Parathyroid adenoma (tissue), 2 donors: ENCODE results near the gene KDM5B.

Source experiments
- H2AFZ ChIP-seq: fragments of 300-600 bp; sonication (generic); one replicate; pipeline ENCODE4 v1.7.0; 2017; ENCODE audit warnings: antibody characterized with exemption, mild to moderate bottlenecking
- H3K27ac ChIP-seq: fragments of 300-600 bp; sonication (generic); one replicate; pipeline ENCODE4 v1.7.0; 2017
- H3K27me3 ChIP-seq: fragments of 300-600 bp; sonication (generic); one replicate; pipeline ENCODE4 v1.7.0; 2017; ENCODE audit warnings: low read length; ENCODE audit not compliant: control insufficient read depth, insufficient read depth
- H3K36me3 ChIP-seq: fragments of 300-600 bp; sonication (generic); one replicate; pipeline ENCODE4 v1.7.0; 2017; ENCODE audit warnings: low read length; ENCODE audit not compliant: control insufficient read depth, insufficient read depth
- H3K4me1 ChIP-seq: fragments of 300-600 bp; sonication (generic); one replicate; pipeline ENCODE4 v1.7.0; 2017; ENCODE audit warnings: control low read depth
- H3K4me2 ChIP-seq: fragments of 300-600 bp; sonication (generic); one replicate; pipeline ENCODE4 v1.7.0; 2017; ENCODE audit warnings: low read length
- H3K4me3 ChIP-seq: fragments of 300-600 bp; sonication (generic); one replicate; pipeline ENCODE4 v1.7.0; 2017; ENCODE audit warnings: low read depth, low read length
- H3K79me2 ChIP-seq: fragments of 300-600 bp; sonication (generic); one replicate; pipeline ENCODE4 v1.7.0; 2017; ENCODE audit warnings: control low read depth
- H3K9ac ChIP-seq: fragments of 300-600 bp; sonication (generic); one replicate; pipeline ENCODE4 v1.7.0; 2017; ENCODE audit warnings: mild to moderate bottlenecking
- H3K9me3 ChIP-seq: fragments of 300-600 bp; sonication (generic); one replicate; pipeline ENCODE4 v1.7.0; 2017; ENCODE audit warnings: low read length; ENCODE audit not compliant: control insufficient read depth
- CTCF ChIP-seq: fragments of 300-600 bp; sonication (generic); IDR thresholded peaks from one replicate; pipeline ENCODE4 v1.7.0; 2017; ENCODE audit warnings: antibody characterized with exemption, mild to moderate bottlenecking
- donor health status: primary hyperparathyroidism.

Gene KDM5B

GRCh38 chr1:202709276-202710041, 98.8 kb downstream of the KDM5B start:
- Histone ChIP-seq H3K79me2 (no peaks in the 10 kb centered on the region), H2AFZ (no peak overlapping the region), H3K27me3 (no peaks in the 10 kb centered on the region), H3K9ac (no peak overlapping the region), H3K4me3 (peak overlapping the region; percentile 45), H3K36me3 (no peaks in the 10 kb centered on the region), H3K4me1 (no peaks in the 10 kb centered on the region), H3K9me3 (no peaks in the 10 kb centered on the region), H3K27ac (no peak overlapping the region), H3K4me2 (peak overlapping the region; percentile 82)
- TF ChIP-seq CTCF = no peak

- H3K4me1 ChIP-seq = no peaks in the 10 kb centered on the region
- no peaks in the 10 kb centered on the region for H3K27me3 ChIP-seq
Measured at GRCh38 chr1:202708456-202709275, 99.6 kb downstream of the KDM5B start.

GRCh38 chr1:202706851-202707250, 101.4 kb downstream of the KDM5B start:
- Histone ChIP-seq H3K9me3 (no peaks in the 10 kb centered on the region), H3K79me2 (no peaks in the 10 kb centered on the region), H3K27me3 (no peaks in the 10 kb centered on the region), H3K4me3 (no peak overlapping the region), H2AFZ (no peak overlapping the region), H3K27ac (no peak overlapping the region), H3K4me2 (no peak overlapping the region), H3K4me1 (no peaks in the 10 kb centered on the region), H3K36me3 (no peaks in the 10 kb centered on the region), H3K9ac (no peak overlapping the region)
- no peak for TF ChIP-seq CTCF

More at GRCh38 chr1:202708456-202709275, 99.6 kb downstream of the KDM5B start:
- Histone ChIP-seq H3K9me3 (no peaks in the 10 kb centered on the region), H3K27ac (no peak overlapping the region), H2AFZ (no peak overlapping the region), H3K36me3 (no peaks in the 10 kb centered on the region), H3K4me3 (no peak overlapping the region), H3K79me2 (no peaks in the 10 kb centered on the region), H3K9ac (no peak overlapping the region), H3K4me2 (no peak overlapping the region)
- TF ChIP-seq CTCF = no peak

GRCh38 chr1:202704601-202705000, 103.6 kb downstream of the KDM5B start:
- Histone ChIP-seq H3K9me3 (no peaks in the 10 kb centered on the region), H3K9ac (no peak overlapping the region), H3K27ac (no peak overlapping the region), H3K4me3 (no peak overlapping the region), H3K36me3 (no peaks in the 10 kb centered on the region), H3K79me2 (no peaks in the 10 kb centered on the region), H3K4me1 (no peaks in the 10 kb centered on the region), H2AFZ (no peak overlapping the region), H3K27me3 (no peaks in the 10 kb centered on the region), H3K4me2 (no peak overlapping the region)
- TF ChIP-seq CTCF = no peak
